ENCODE results near the gene GATA3. TPM values are rescaled to one million over a fixed set of nuclear protein-coding genes. Genes with fewer than 3 reads are reported as not detected.

Gene GATA3
- total and polyA plus RNA-seq, 2 experiments from 2014 or later = 0.23 TPM; not detected in 1

- TF ChIP-seq CREB1 (CRISPR knock-in tag; IDR thresholded peaks at IDR 0.05; ENCODE audit: low read depth) (no peak), STAT1 (IDR thresholded peaks at IDR 0.05; ENCODE audit: unreplicated experiment) (no peak), ZNF331 (CRISPR knock-in tag; IDR thresholded peaks at IDR 0.05; ENCODE audit: low read depth) (no peak)
Observed at GRCh38 chr10:8032558-8032957, 21.9 kb upstream of the GATA3 start (continued).

- H3K79me2 ChIP-seq (replicated peaks; ENCODE audit: insufficient read depth) = no peaks in the 10 kb centered on the region
- peak overlapping the region; percentile 85 for H3K4me2 ChIP-seq
- H3K9me2 ChIP-seq (ENCODE audit: insufficient read depth) = no peaks in the 10 kb centered on the region
- TF ChIP-seq EZH2 (IDR thresholded peaks at IDR 0.05; ENCODE audit: low read depth, unreplicated experiment) (peak; percentile 16), EZH2phosphoT487 (IDR thresholded peaks at IDR 0.05; ENCODE audit: unreplicated experiment) (peak; percentile 37), ZNF331 (CRISPR knock-in tag; IDR thresholded peaks at IDR 0.05; ENCODE audit: low read depth) (no peak)
- H3K4me3 Mint-ChIP-seq = peak overlapping the region; percentile 60
- no peaks in the 10 kb centered on the region for H3F3A ChIP-seq (replicated peaks; ENCODE audit: low read depth)
- H3K36me3 ChIP-seq (ENCODE audit: insufficient read depth) = no peaks in the 10 kb centered on the region
- H3K27me3 ChIP-seq (ENCODE audit: insufficient read depth) = peaks cover 87% of the 10 kb centered on the region
- no peak overlapping the region for H3K27ac Mint-ChIP-seq
- H3K4me1 ChIP-seq (ENCODE audit: insufficient read depth) = peaks cover 33% of the 10 kb centered on the region
- peaks cover 25% of the 10 kb centered on the region for H3K4me1 Mint-ChIP-seq
- no peaks in the 10 kb centered on the region; the same call in 2 of the 3 replicates for H3K9me3 Mint-ChIP-seq
- H4K20me1 ChIP-seq (replicated peaks; ENCODE audit: insufficient read depth) = peaks cover 20% of the 10 kb centered on the region
- ATAC-seq (peak; percentile 69), DNase-seq (ENCODE audit: low spot score) (peak; percentile 72)
- peaks cover 74% of the 10 kb centered on the region for H3K27me3 Mint-ChIP-seq (ENCODE audit: insufficient read depth, low read depth, poor library complexity)
- peak overlapping the region; percentile 60 for H3K4me3 ChIP-seq
- H2AFZ ChIP-seq = peak overlapping the region; percentile 72; the same call in 1 of the 2 replicates
- H3K27ac ChIP-seq (ENCODE audit: low read depth) = no peak overlapping the region
- no peaks in the 10 kb centered on the region for H3K36me3 Mint-ChIP-seq (ENCODE audit: low read depth)
Observed at GRCh38 chr10:8033812-8034465, 20.5 kb upstream of the GATA3 start.

- Histone ChIP-seq H3K36me3 (ENCODE audit: insufficient read depth) (no peaks in the 10 kb centered on the region), H3K79me2 (replicated peaks; ENCODE audit: insufficient read depth) (no peaks in the 10 kb centered on the region), H3K27me3 (ENCODE audit: insufficient read depth) (peaks cover 93% of the 10 kb centered on the region), H3F3A (replicated peaks; ENCODE audit: low read depth) (peaks cover 5% of the 10 kb centered on the region), H4K20me1 (replicated peaks; ENCODE audit: insufficient read depth) (peaks cover 21% of the 10 kb centered on the region), H3K27ac (ENCODE audit: low read depth) (no peak overlapping the region), H3K4me3 (peak overlapping the region; percentile 60), H3K4me1 (ENCODE audit: insufficient read depth) (peaks cover 39% of the 10 kb centered on the region), H2AFZ (peak overlapping the region; percentile 72; the same call in 1 of the 2 replicates), H3K4me2 (peak overlapping the region; percentile 85), H3K9me2 (ENCODE audit: insufficient read depth) (no peaks in the 10 kb centered on the region)
- TF ChIP-seq JUNB (IDR thresholded peaks at IDR 0.05; ENCODE audit: unreplicated experiment) (peak; percentile 25), EZH2 (IDR thresholded peaks at IDR 0.05; ENCODE audit: low read depth, unreplicated experiment) (no peak)
- H3K9me3 Mint-ChIP-seq = no peaks in the 10 kb centered on the region; the same call in 2 of the 3 replicates
- H3K4me3 Mint-ChIP-seq = peak overlapping the region; percentile 61
- ATAC-seq (peak; percentile 21), DNase-seq (ENCODE audit: low spot score) (peak; percentile 60)
- peaks cover 80% of the 10 kb centered on the region for H3K27me3 Mint-ChIP-seq (ENCODE audit: insufficient read depth, low read depth, poor library complexity)
- no peak overlapping the region for H3K27ac Mint-ChIP-seq
- H3K36me3 Mint-ChIP-seq (ENCODE audit: low read depth) = no peaks in the 10 kb centered on the region
- peaks cover 30% of the 10 kb centered on the region for H3K4me1 Mint-ChIP-seq
Observed at GRCh38 chr10:8034466-8035005, 20.0 kb upstream of the GATA3 start.

DNA sequence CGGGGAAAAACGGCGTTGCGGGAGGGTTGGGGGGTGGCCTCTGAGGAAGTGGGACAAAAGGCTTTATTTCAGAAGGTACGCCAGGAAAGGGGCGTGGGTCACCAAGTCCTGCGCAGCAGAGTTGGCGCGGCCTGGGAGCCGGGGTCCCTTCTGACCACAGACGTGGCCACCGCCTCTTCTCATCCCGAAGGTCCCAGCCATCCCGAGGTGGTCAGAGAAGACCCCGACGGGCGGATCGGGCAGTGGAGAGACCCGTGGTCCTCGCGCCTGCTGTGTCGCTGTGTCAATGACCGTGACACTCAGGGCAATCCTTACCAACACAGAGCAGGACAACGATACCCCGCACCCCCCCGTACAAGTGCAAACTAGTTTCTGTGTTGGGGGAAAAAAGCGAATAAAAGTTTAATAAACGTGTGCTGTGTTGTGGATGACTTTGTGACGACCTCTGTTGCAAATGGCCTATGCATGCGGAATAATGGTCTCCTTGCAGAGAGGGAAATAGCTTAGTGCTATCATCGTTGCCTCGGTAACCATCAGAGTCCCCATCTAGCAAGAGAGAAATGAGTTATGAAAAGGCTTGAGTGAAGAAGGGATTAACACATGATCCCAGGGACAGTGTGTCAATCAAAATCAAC is 19.4 kb upstream of the GATA3 start:
- Mint-ChIP-seq H3K9me3 (no peaks in the 10 kb centered on the region; the same call in 2 of the 3 replicates), H3K27me3 (ENCODE audit: insufficient read depth, low read depth, poor library complexity) (peaks cover 86% of the 10 kb centered on the region), H3K4me3 (peak overlapping the region; percentile 61), H3K4me1 (peaks cover 35% of the 10 kb centered on the region), H3K36me3 (ENCODE audit: low read depth) (no peaks in the 10 kb centered on the region), H3K27ac (no peak overlapping the region)
- peak overlapping the region; percentile 60 for H3K4me3 ChIP-seq
- peaks cover 99% of the 10 kb centered on the region for H3K27me3 ChIP-seq (ENCODE audit: insufficient read depth)
- H3K4me1 ChIP-seq (ENCODE audit: insufficient read depth) = peaks cover 45% of the 10 kb centered on the region
- no peaks in the 10 kb centered on the region for H3K36me3 ChIP-seq (ENCODE audit: insufficient read depth)
- peaks cover 21% of the 10 kb centered on the region for H4K20me1 ChIP-seq (replicated peaks; ENCODE audit: insufficient read depth)
- H3F3A ChIP-seq (replicated peaks; ENCODE audit: low read depth) = peaks cover 8% of the 10 kb centered on the region
- H2AFZ ChIP-seq = no peak overlapping the region
- H3K27ac ChIP-seq (ENCODE audit: low read depth) = no peak overlapping the region
- DNase-seq (ENCODE audit: low spot score) = peak; percentile 16
- no peaks in the 10 kb centered on the region for H3K79me2 ChIP-seq (replicated peaks; ENCODE audit: insufficient read depth)
- H3K9me2 ChIP-seq (ENCODE audit: insufficient read depth) = no peaks in the 10 kb centered on the region
- ATAC-seq = no peak; the same call in 2 of the 3 replicates
- H3K4me2 ChIP-seq = peak overlapping the region; percentile 85
- TF ChIP-seq, protein P1, sequence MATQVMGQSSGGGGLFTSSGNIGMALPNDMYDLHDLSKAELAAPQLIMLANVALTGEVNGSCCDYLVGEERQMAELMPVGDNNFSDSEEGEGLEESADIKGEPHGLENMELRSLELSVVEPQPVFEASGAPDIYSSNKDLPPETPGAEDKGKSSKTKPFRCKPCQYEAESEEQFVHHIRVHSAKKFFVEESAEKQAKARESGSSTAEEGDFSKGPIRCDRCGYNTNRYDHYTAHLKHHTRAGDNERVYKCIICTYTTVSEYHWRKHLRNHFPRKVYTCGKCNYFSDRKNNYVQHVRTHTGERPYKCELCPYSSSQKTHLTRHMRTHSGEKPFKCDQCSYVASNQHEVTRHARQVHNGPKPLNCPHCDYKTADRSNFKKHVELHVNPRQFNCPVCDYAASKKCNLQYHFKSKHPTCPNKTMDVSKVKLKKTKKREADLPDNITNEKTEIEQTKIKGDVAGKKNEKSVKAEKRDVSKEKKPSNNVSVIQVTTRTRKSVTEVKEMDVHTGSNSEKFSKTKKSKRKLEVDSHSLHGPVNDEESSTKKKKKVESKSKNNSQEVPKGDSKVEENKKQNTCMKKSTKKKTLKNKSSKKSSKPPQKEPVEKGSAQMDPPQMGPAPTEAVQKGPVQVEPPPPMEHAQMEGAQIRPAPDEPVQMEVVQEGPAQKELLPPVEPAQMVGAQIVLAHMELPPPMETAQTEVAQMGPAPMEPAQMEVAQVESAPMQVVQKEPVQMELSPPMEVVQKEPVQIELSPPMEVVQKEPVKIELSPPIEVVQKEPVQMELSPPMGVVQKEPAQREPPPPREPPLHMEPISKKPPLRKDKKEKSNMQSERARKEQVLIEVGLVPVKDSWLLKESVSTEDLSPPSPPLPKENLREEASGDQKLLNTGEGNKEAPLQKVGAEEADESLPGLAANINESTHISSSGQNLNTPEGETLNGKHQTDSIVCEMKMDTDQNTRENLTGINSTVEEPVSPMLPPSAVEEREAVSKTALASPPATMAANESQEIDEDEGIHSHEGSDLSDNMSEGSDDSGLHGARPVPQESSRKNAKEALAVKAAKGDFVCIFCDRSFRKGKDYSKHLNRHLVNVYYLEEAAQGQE (IDR thresholded peaks at IDR 0.05; ENCODE audit: unreplicated experiment) = no peak

Data from GM23338 (cell line).